K562 (cell line): Measurements from ENCODE around the gene ZCRB1. TPM values are rescaled to one million over a fixed set of nuclear protein-coding genes. Genes with fewer than 3 reads are reported as not detected.

Source experiments
- ATAC-seq: fragments of 200-7000 bp; cut with Tn5 transposase; 3 replicates; pipeline ENCODE4 v1.9.1; 2020; ENCODE audit warnings: moderate library complexity
- BruUV-seq: library from RNA; stranded (reverse); fragments of 400-500 nt; replicated peaks from 2 replicates; lab custom pipeline; 2021; lab: Mats Ljungman, UMichigan
- CTCF ChIA-PET: fragments of 300-600 bp; formaldehyde crosslinking; extraction: SDS; loops from one replicate; lab custom pipeline; 2021; ENCODE audit warnings: low intra/inter-chr PET ratio; lab: Yijun Ruan, JAX
- POLR2A ChIA-PET: fragments of 300-600, 350-650 bp; sonication (Branson Sonifier 250); formaldehyde crosslinking; extraction: SDS; loops from one replicate; lab custom pipeline; 2021; ENCODE audit warnings: antibody characterized with exemption, inconsistent platforms; lab: Yijun Ruan, JAX
- DNase-seq, 4 experiments: peaks; one replicate each; pipeline versions ENCODE4 v3.0.0 to v3.0.0-alpha.2; 2011 to 2018; ENCODE audit warnings: low spot score in 3 of 4, mixed read lengths in 3 of 4; ENCODE audit errors: extremely low read depth in 1 of 4
- FAIRE-seq: peaks from 2 replicates; lab custom pipeline; 2011; peaks lifted over from hg19 to GRCh38; lab: Jason Lieb, UNC
- H2AFZ ChIP-seq: 2 replicates; pipeline ENCODE4 v1.6.0; 2011; ENCODE audit warnings: low read depth, low read length, control low read depth, inconsistent platforms
- H3K27ac ChIP-seq: fragments of 200-600 bp; 3 replicates; pipeline ENCODE4 v1.8.0; 2011; ENCODE audit warnings: low read depth, mild to moderate bottlenecking, control low read depth, inconsistent platforms, low read length, moderate library complexity, mixed read lengths; ENCODE audit errors: extremely low read depth
- H3K27me3 ChIP-seq, 2 experiments: fragments of 300-600 bp in 1 of 2; 2 replicates in 1 of 2; 3 replicates in 1 of 2; pipeline versions ENCODE4 v1.6.0 to v1.8.0; 2011; ENCODE audit warnings: inconsistent platforms in 2 of 2, low read length in 2 of 2, mild to moderate bottlenecking in 1 of 2, mixed read lengths in 1 of 2, moderate library complexity in 1 of 2; ENCODE audit not compliant: control insufficient read depth in 2 of 2, insufficient read depth in 2 of 2
- H3K36me3 ChIP-seq: fragments of 300-600 bp; 3 replicates; pipeline ENCODE4 v1.8.0; 2011; ENCODE audit warnings: mild to moderate bottlenecking, low read length, inconsistent platforms; ENCODE audit not compliant: control insufficient read depth, insufficient read depth
- H3K4me1 ChIP-seq, 2 experiments: fragments of 200-600 bp in 1 of 2; replicated peaks in 1 of 2; 2 replicates in 1 of 2; 3 replicates in 1 of 2; pipeline versions ENCODE4 v1.5.1 to v1.8.0; 2011; ENCODE audit warnings: inconsistent platforms in 2 of 2, low read length in 2 of 2, mild to moderate bottlenecking in 1 of 2, mixed read lengths in 1 of 2, moderate library complexity in 1 of 2; ENCODE audit not compliant: control insufficient read depth in 2 of 2, insufficient read depth in 2 of 2
- H3K4me2 ChIP-seq: 2 replicates; pipeline ENCODE4 v1.6.1; 2011; ENCODE audit warnings: low read length, control low read depth, inconsistent platforms, mixed read lengths; ENCODE audit not compliant: insufficient read depth
- H3K4me3 ChIP-seq: fragments of 200-600 bp; sonication (generic), shearing (Covaris generic); 2 replicates; pipeline ENCODE4 v1.5.1; 2016; ENCODE audit warnings: control low read depth, inconsistent platforms
- H3K79me2 ChIP-seq: fragments of 200-600 bp; 3 replicates; pipeline ENCODE4 v1.8.0; 2011; ENCODE audit warnings: low read length, inconsistent platforms; ENCODE audit not compliant: control insufficient read depth, insufficient read depth
- H3K9ac ChIP-seq, 2 experiments: 2 replicates each; pipeline versions ENCODE4 v1.6.0 to v1.6.1; 2011; ENCODE audit warnings: low read depth in 2 of 2, low read length in 2 of 2, control low read depth in 1 of 2, inconsistent platforms in 1 of 2, mild to moderate bottlenecking in 1 of 2, mixed read lengths in 1 of 2; ENCODE audit not compliant: insufficient read depth in 1 of 2
- H3K9me1 ChIP-seq: one replicate; pipeline ENCODE4 v1.6.0; 2011; ENCODE audit warnings: inconsistent platforms, mild to moderate bottlenecking, low read length, moderate library complexity; ENCODE audit not compliant: control insufficient read depth, insufficient read depth
- H3K9me3 ChIP-seq: replicated peaks from 2 replicates; pipeline ENCODE4 v1.5.1; 2011; ENCODE audit warnings: low read depth, low read length, inconsistent platforms; ENCODE audit not compliant: control insufficient read depth, insufficient read depth
- H4K20me1 ChIP-seq: replicated peaks from 2 replicates; pipeline ENCODE4 v1.6.1; 2011; ENCODE audit warnings: low read length, inconsistent platforms, mixed read lengths; ENCODE audit not compliant: control insufficient read depth, insufficient read depth
- CBX5 ChIP-seq: IDR thresholded peaks from 2 replicates; pipeline ENCODE4 v1.6.1; 2014; ENCODE audit warnings: low read depth, borderline replicate concordance
- HDGF ChIP-seq: fragments of 450-650 bp; IDR thresholded peaks from 2 replicates; pipeline ENCODE4 v1.6.1; 2016
- MEF2D ChIP-seq: conservative IDR thresholded peaks from 2 replicates; pipeline ENCODE4 v1.6.1; 2016; ENCODE audit warnings: low read depth, missing genetic modification characterization, missing compliant biosample characterization
- MITF ChIP-seq: IDR thresholded peaks from 2 replicates; pipeline ENCODE4 v1.6.1; 2014; ENCODE audit warnings: antibody characterized with exemption
- NBN ChIP-seq: fragments of 450-650 bp; IDR thresholded peaks from 2 replicates; pipeline ENCODE4 v1.6.1; 2016; ENCODE audit warnings: low read depth, mild to moderate bottlenecking
- POLR2B ChIP-seq: fragments of 450-650 bp; IDR thresholded peaks from 2 replicates; pipeline ENCODE4 v1.6.1; 2018; ENCODE audit warnings: low read depth; ENCODE audit not compliant: partially characterized antibody
- SAFB2 ChIP-seq: fragments of 200-400 bp; formaldehyde crosslinking; IDR thresholded peaks from 2 replicates; pipeline ENCODE4 v1.6.1; 2018; ENCODE audit warnings: borderline replicate concordance, low read length, low read depth, moderate library complexity; ENCODE audit not compliant: severe bottlenecking
- SMC3 ChIP-seq: conservative IDR thresholded peaks from 2 replicates; pipeline ENCODE4 v1.6.1; 2011; ENCODE audit warnings: low read depth, low read length, improper control_type of control experiment; ENCODE audit not compliant: insufficient read depth
- THRAP3 ChIP-seq: fragments of 450-650 bp; IDR thresholded peaks from 2 replicates; pipeline ENCODE4 v1.6.1; 2016; ENCODE audit warnings: mild to moderate bottlenecking, inconsistent platforms, borderline replicate concordance
- ZNF23 ChIP-seq: fragments of 250-450 bp; sonication (Bioruptor Pico); IDR thresholded peaks from 2 replicates; pipeline ENCODE4 v1.4.0; 2020; ENCODE audit warnings: mild to moderate bottlenecking
- ZNF274 ChIP-seq: IDR thresholded peaks from 2 replicates; pipeline ENCODE4 v1.6.1; 2011; ENCODE audit warnings: low read depth, mild to moderate bottlenecking, low read length, moderate library complexity, borderline replicate concordance
- ZNF282 ChIP-seq: sonication (generic); formaldehyde crosslinking; IDR thresholded peaks from 2 replicates; pipeline ENCODE4 v1.8.1; 2023; ENCODE audit warnings: missing genetic modification reagents
- ZNF408 ChIP-seq: fragments of 250-450 bp; sonication (Bioruptor Pico); IDR thresholded peaks from 2 replicates; pipeline ENCODE4 v1.4.0; 2020; ENCODE audit warnings: low read depth, mild to moderate bottlenecking, moderate library complexity
- ZNF436 ChIP-seq: fragments of 250-450, 450-650 bp; sonication (Bioruptor Pico); formaldehyde crosslinking; IDR thresholded peaks from 2 replicates; pipeline ENCODE4 v1.7.0; 2020; ENCODE audit warnings: mild to moderate bottlenecking
- ZNF609 ChIP-seq: sonication (generic); formaldehyde crosslinking; IDR thresholded peaks from 2 replicates; pipeline ENCODE4 v1.8.1; 2023; ENCODE audit warnings: missing genetic modification reagents, mild to moderate bottlenecking, borderline replicate concordance
- WGBS: fragments of 100-300 bp; shearing (Covaris generic); methylation state at CpG from one replicate; pipeline ENCODE4 v1.1.6; 2016; ENCODE audit warnings: low coverage, mixed read lengths; ENCODE audit not compliant: insufficient coverage; ENCODE audit errors: missing lambda C conversion rate; 5-methylcytosine and 5-hydroxymethylcytosine counted together
- in situ Hi-C: fragments of 300-500 bp; cut with MboI; formaldehyde crosslinking; loops from 4 replicates; pipeline ENCODE4 v1.15.0; 2018; ENCODE audit warnings: inconsistent platforms, mixed read lengths
- intact Hi-C: fragments of 100-400 bp; cut with micrococcal nuclease; formaldehyde crosslinking; loops from 2 replicates; pipeline ENCODE4 v1.14.2; 2022
- polyA plus RNA-seq, 8 experiments: library from polyadenylated mRNA; depleted of rRNA in 4 of 8; stranded (reverse) in 5 of 8; unstranded in 3 of 8; fragments of >200 nt; fragmentation: Nextera tagmentation in 2 of 8; fragmentation: Illumina TruSeq in 1 of 8; extraction: Ambion mirVana in 2 of 8; extraction: Trizol in 1 of 8; gene quantifications; 2 replicates each; pipeline versions ENCODE4 v1.2.1 to v1.2.3, GENCODE V29; 2011 to 2014; ENCODE audit warnings: inconsistent platforms in 1 of 8, missing spikeins in 1 of 8
- total RNA-seq, 7 experiments: library from RNA; depleted of rRNA in 6 of 7; stranded (reverse); fragments of >200 nt in 6 of 7; fragmentation: Illumina TruSeq in 2 of 7; extraction: Trizol in 2 of 7; gene quantifications; 2 replicates each; pipeline versions ENCODE4 v1.2.1 to v1.2.3, GENCODE V29; 2011 to 2021; ENCODE audit warnings: low replicate concordance in 1 of 7

ZCRB1 gene
- total and polyA plus RNA-seq, 9 of the 15 experiments (the other 6 are each of a cell fraction or from before 2014, with no cell fraction given) = 36.0 to 102 (median 51.0) TPM

GRCh38 chr12:42327227-42327590 is 1.3 kb upstream of the ZCRB1 start:
- H3K4me3 ChIP-seq = peak overlapping the region; percentile 78
- WGBS = 5% methylated on average over 2 of the region's 2 CpGs
- peaks cover 9 to 10% of the 10 kb centered on the region in 2 experiments for H3K4me1 ChIP-seq
- H3K9me1 ChIP-seq = no peaks in the 10 kb centered on the region
- no peaks in the 10 kb centered on the region for H3K27me3 ChIP-seq
- FAIRE-seq (no peak), ATAC-seq (no peak), DNase-seq (no peak)
- H3K79me2 ChIP-seq = peaks cover 75% of the 10 kb centered on the region
- intact Hi-C loops = loop anchor here (2.0 to 5.0 kb wide), 3 partner anchors 88 to 290 kb away; partner anchors contain the start of genes GXYLT1 and YAF2
- POLR2A ChIA-PET = interaction anchor here (1.3 to 2.2 kb wide), 2 partner anchors 9 to 18 kb away, joined by 4 to 8 read pairs; no protein-coding TSS in a partner anchor
- peaks cover 9% of the 10 kb centered on the region; the same call in 1 of the 2 replicates for H4K20me1 ChIP-seq
- no TSS peak for BruUV-seq
- peak overlapping the region; percentile 90 for H3K4me2 ChIP-seq
- peak overlapping the region; percentile 89 to 90; a peak in 3 of 4 replicates for H3K9ac ChIP-seq
- CTCF ChIA-PET = no interaction called here
- in situ Hi-C loops = loop anchor here (5.0 kb wide), 1 partner anchor 195 kb away; no protein-coding TSS in a partner anchor
- H3K9me3 ChIP-seq = no peaks in the 10 kb centered on the region
- no peak for TF ChIP-seq POLR2B
- no peak for TF ChIP-seq CBX5
- TF ChIP-seq ZNF436 = no peak
- no peak for TF ChIP-seq ZNF282 (CRISPR knock-in tag)
- TF ChIP-seq HDGF = no peak
- TF ChIP-seq ZNF274 = no peak
- TF ChIP-seq NBN = no peak
- no peak for TF ChIP-seq THRAP3
- TF ChIP-seq ZNF23 (CRISPR knock-in tag) = no peak
- TF ChIP-seq ZNF408 (CRISPR knock-in tag) = no peak
- TF ChIP-seq SAFB2 = no peak
- TF ChIP-seq SMC3 = no peak
- no peak for TF ChIP-seq ZNF609 (CRISPR knock-in tag)
- no peak for TF ChIP-seq MEF2D (tag)
- TF ChIP-seq MITF = no peak
- peaks cover 25% of the 10 kb centered on the region for H3K36me3 ChIP-seq
- H2AFZ ChIP-seq = no peak overlapping the region
- peak overlapping the region; percentile 84 for H3K27ac ChIP-seq
